ENCODE results near the gene GEN1.

Gene GEN1

GRCh38 chr2:17752892-17753802 lies 791 bp upstream of the GEN1 start:
- peak in 3 of 5 donors; percentile 25 to 42 (median 26) for DNase-seq

GRCh38 chr2:17754773-17755425 lies 961 bp downstream of the GEN1 start:
- DNase-seq = no peak

GRCh38 chr2:17756668-17757067 lies 2.7 kb downstream of the GEN1 start:
- no peak for DNase-seq

GRCh38 chr2:17757321-17757720 lies 3.4 kb downstream of the GEN1 start:
- no peak for DNase-seq

GRCh38 chr2:17758118-17758517 lies 4.2 kb downstream of the GEN1 start:
- DNase-seq = no peak

- no peak for DNase-seq
Observed at GRCh38 chr2:17759805-17760204, 5.9 kb downstream of the GEN1 start.

- no peak for DNase-seq
Observed at GRCh38 chr2:17762451-17762850, 8.5 kb downstream of the GEN1 start.

- DNase-seq = no peak
Observed at GRCh38 chr2:17763641-17764333, 9.8 kb downstream of the GEN1 start.

- DNase-seq = no peak
Observed at GRCh38 chr2:17765398-17765797, 11.5 kb downstream of the GEN1 start.

- no peak for DNase-seq
Observed at GRCh38 chr2:17768894-17769293, 15.0 kb downstream of the GEN1 start.

GRCh38 chr2:17771956-17772355 lies 18.0 kb downstream of the GEN1 start:
- DNase-seq = no peak

GRCh38 chr2:17772532-17772931 lies 18.6 kb downstream of the GEN1 start:
- no peak for DNase-seq

GRCh38 chr2:17780546-17780945 lies 26.6 kb downstream of the GEN1 start:
- DNase-seq = no peak

GRCh38 chr2:17781482-17781881 lies 27.5 kb downstream of the GEN1 start:
- no peak for DNase-seq

GRCh38 chr2:17786727-17787126 lies 32.8 kb downstream of the GEN1 start:
- no peak for DNase-seq

GRCh38 chr2:17788773-17789172 lies 34.8 kb downstream of the GEN1 start:
- DNase-seq = no peak

- no peak for DNase-seq
Observed at GRCh38 chr2:17790536-17790935, 36.6 kb downstream of the GEN1 start.

- DNase-seq = no peak
Observed at GRCh38 chr2:17791121-17791816, 37.3 kb downstream of the GEN1 start.

GRCh38 chr2:17791817-17792130 lies 37.8 kb downstream of the GEN1 start:
- no peak for DNase-seq

GRCh38 chr2:17792515-17792914 lies 38.6 kb downstream of the GEN1 start:
- DNase-seq = no peak

- no peak for DNase-seq
Observed at GRCh38 chr2:17793296-17793695, 39.4 kb downstream of the GEN1 start.

- no peak for DNase-seq
Observed at GRCh38 chr2:17793803-17794354, 39.9 kb downstream of the GEN1 start.

GRCh38 chr2:17795309-17795708 lies 41.4 kb downstream of the GEN1 start:
- no peak for DNase-seq
